DMS53 (cell line): ENCODE measurements around the gene MEIS2.

ENCODE experiments used
- DNase-seq: peaks from one replicate; lab custom pipeline; 2025; lab: John Stamatoyannopoulos, UW

MEIS2 gene

DNA sequence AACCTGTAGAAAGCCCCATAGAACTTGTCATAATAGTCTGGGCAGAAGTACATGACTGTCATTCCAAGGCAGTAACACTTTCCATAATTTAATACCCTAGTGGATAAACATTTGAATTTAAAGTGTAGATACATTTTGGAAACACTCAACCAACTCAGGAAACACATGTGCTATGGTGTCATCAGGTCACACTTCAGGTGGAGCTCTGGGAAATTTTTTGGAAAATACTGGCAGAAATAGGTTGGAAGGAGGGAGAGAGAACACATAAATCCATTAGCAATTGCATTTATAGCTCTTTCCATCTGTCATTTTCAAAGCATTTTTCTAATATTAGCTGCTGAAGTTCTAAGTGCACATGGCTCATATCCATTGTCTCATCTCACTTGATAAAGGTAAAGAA lies 135.7 kb downstream of the MEIS2 start:
- DNase-seq = no peak

- DNase-seq = no peak
Observed at GRCh38 chr15:36961956-36962355, 138.4 kb downstream of the MEIS2 start.

DNA sequence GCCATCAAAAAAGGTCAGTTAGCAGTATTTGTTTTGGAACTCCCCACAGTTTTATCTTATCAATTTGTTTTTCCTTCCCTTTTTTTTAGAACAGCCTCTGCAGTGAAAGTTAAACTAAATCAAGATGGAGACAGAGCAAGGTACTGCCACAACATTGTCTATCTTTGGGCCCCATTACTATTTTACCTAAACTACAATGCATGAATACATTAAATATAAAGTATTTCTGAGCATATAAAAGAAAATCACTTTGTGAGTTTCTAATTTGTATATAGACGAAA lies 139.5 kb downstream of the MEIS2 start:
- DNase-seq = no peak

GRCh38 chr15:36960179-36960946 lies 140.0 kb downstream of the MEIS2 start:
- DNase-seq = no peak

DNA sequence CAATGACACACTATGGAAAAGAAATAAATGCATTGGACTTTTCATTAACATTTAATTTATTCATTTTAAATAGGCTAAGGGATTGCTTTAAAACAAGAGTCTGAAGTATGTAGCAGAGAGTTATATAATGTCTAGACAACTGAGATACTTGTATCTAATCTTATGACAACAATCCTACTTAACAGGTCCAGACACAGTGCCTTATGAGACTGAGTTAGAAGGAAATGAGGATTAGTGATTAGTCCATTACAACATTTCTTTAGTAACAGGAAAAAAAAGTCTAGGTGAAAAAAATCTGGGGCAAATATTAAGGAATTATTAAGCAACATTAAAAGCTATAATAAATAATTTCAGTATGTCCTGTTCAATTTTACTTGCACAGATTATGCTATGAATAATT lies 140.6 kb downstream of the MEIS2 start:
- DNase-seq = no peak

DNA sequence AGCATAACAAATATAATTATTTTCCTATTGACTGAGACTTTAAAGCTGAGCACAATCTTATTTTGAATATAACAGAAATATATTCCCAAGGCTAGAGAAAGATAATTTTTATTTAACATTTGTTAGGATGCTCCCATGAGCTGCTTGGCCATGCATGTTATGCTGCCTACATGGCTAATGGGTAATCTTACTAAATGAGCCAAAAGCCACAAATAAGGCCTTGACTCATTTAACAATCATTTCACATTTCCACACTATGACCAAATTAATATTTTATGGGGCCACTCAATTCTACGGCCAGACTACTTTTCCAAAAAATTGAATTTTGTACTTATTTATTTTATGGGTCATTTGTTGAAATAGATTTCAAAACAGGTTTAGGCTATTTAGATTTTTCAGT lies 141.7 kb downstream of the MEIS2 start:
- no peak for DNase-seq

- DNase-seq = no peak
Observed at GRCh38 chr15:36954486-36954885, 145.9 kb downstream of the MEIS2 start.

GRCh38 chr15:36953346-36953745 lies 147.0 kb downstream of the MEIS2 start:
- no peak for DNase-seq

GRCh38 chr15:36951731-36952247 lies 148.6 kb downstream of the MEIS2 start:
- DNase-seq = peak; percentile 22

DNA sequence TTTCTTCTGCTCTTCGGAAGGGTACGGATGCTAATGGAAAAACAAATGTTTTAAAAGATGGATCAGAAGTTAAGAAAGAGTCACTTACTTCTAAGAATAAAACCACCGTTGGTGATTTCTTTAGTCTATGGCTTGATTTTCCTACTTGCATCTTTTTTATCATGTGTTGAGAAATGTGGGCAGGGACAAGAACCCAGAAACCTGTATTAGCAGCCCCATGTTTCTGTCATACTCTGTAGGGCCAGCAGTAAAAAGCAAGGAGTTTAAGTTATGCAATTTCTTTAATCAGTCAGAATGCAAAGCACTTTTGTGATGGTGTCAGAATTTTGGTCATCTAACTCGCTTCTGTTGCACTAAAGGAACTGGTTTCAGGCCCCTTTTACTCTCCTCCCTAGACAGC lies 150.0 kb downstream of the MEIS2 start:
- no peak for DNase-seq

DNA sequence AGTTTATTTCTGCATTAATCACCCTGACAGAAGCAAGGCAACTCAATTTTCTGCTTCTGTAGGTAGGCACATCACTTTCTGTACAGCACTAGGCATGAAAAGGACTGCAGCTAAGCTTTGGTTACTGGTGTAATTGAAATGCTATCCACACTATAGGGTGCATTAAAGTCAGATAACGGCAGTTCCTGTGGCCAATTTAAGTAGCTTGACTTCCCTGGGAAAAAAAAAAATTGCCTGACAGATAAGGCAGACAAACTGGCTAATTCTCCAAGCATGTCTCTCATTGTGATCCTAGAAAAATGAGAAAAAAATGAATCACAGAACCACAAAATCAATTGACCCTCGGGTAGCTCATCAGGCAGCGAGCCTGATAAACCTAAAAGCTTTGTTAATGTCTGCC lies 151.4 kb downstream of the MEIS2 start:
- no peak for DNase-seq

DNA sequence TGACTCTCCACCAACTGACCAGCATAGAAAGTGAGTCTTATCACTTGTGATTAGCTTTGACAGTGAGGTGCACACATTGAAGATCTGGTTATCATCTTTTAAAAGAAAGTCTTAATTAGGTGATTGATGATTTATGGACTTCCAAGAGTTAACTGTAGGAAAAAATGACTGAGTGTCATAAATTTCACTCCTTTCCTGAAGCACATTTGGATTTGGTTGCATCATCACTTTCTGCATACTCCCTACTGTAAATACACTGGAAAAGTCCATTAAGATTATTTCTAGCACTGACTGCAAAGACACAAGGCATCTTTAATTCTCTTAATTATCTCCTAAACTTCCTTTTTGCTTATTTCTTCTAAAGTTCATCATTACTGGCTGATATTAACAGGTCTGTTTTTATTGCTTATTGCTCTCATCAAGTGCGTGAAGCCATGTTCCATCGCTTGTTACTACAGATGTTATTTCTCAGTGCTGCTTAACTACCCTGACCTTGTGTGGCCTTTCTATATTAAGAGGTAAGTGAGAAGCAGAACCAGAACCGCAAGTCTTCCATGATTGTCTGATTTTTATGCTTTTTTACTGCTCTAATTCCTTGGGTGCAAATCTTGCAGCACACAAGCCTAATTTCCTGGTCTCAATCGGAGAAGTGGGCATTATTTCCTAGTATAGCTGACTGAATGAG lies 153.2 kb downstream of the MEIS2 start:
- no peak for DNase-seq

- no peak for DNase-seq
Observed at GRCh38 chr15:36944442-36944841, 155.9 kb downstream of the MEIS2 start.

GRCh38 chr15:36943508-36944361 lies 156.6 kb downstream of the MEIS2 start:
- no peak for DNase-seq

GRCh38 chr15:36942248-36942827 lies 158.0 kb downstream of the MEIS2 start:
- no peak for DNase-seq

- no peak for DNase-seq
Observed at GRCh38 chr15:36941798-36942197, 158.6 kb downstream of the MEIS2 start.

DNA sequence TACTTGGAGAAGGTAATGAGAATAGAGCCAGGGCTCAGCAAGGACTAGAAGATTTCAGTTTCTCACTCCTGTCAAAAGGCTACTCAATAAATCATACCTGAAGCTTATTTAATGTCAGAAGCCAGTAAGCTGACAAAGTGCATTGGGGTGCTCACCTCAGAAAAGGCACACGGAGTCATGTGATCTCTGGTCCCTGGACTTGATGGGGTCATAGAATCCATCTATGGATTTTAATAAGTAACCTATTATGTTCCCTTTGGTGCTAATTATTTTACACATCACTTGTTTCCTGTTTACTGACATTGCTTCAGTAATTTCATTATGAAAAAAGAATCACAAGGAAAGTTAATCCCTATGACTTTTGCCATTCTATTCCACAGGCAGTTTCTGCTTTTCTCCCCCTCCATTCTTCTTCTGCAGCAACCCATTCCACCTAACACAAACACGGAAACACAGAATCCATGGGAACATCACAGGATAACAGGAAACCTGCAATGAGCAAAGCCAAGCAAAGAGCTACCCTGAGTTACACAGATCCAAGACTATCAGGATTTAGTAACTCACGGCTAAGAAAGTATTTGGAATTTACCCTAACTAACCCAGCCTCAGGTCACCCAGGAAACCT lies 159.6 kb downstream of the MEIS2 start:
- peak; percentile 44 for DNase-seq

GRCh38 chr15:36940219-36940618 lies 160.1 kb downstream of the MEIS2 start:
- DNase-seq = no peak

DNA sequence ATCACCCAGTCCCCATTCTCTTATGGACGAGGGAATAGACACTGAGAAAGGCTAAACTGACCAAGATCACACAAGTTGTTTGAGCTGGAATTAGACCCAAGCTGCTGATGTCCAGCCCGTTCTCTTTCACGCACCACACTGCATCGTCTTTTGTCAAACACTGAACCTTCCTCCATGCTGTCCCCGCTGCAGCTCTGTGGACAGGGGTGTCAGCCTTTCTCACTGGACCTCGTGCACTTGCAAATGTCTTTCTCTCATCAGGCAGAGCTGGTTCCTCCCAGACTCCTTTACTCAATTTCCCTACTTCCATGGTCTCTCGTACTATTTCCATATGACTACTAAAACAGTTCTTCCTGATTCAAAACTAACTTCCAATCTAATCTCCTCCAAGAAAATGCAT lies 161.6 kb downstream of the MEIS2 start:
- no peak for DNase-seq

- no peak for DNase-seq
Observed at GRCh38 chr15:36938131-36938530, 162.2 kb downstream of the MEIS2 start.

DNA sequence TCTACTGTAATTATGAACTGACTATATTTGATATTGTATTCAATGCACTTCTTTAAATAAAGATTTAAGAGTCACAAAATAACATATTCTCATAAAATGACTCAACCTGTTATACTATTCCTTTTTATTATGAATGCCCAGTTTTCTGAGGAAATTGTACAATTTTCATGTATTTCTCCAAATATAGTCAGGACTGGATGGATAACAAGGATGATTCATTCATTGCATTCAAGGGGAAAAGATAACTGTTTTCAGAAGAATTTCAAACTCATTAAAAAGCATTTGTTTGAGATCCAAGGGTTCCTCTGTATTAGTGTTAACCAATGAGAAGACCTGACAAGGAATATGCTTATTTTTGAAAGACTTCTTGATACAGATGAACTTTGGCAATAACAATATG lies 163.7 kb downstream of the MEIS2 start:
- no peak for DNase-seq
